Aorta (tissue), 5 donors: Measurements from ENCODE around the gene AQP12B. TPM values are rescaled to one million over a fixed set of nuclear protein-coding genes. Genes with fewer than 3 reads are reported as not detected.
"Not testable (repeated sequence)": the region's sequence is repeated elsewhere in the genome, so short reads cannot be mapped to it uniquely, and the experiment has no call there.

Source experiments
- ATAC-seq: fragments of 200-7000 bp; cut with Tn5 transposase; one replicate; pipeline ENCODE4 v1.9.1; 2022; ENCODE audit warnings: moderate library complexity; ENCODE audit not compliant: low FRiP score
- DNase-seq, 2 donors: peaks; one replicate each; pipeline ENCODE4 v3.0.0-alpha.2; 2020
- H3K27ac ChIP-seq, 2 donors: one replicate each; pipeline ENCODE4 v1.5.1; 2013; ENCODE audit warnings: low read length in 2 of 2, mild to moderate bottlenecking in 2 of 2, moderate library complexity in 2 of 2, control low read depth in 1 of 2, inconsistent platforms in 1 of 2, low read depth in 1 of 2
- H3K27me3 ChIP-seq, 2 donors: one replicate each; pipeline ENCODE4 v1.6.1; 2013; ENCODE audit warnings: control low read depth in 1 of 2, low read length in 1 of 2, mild to moderate bottlenecking in 1 of 2, moderate library complexity in 1 of 2; ENCODE audit not compliant: insufficient read depth in 2 of 2, control insufficient read depth in 1 of 2
- H3K36me3 ChIP-seq, 2 donors: one replicate each; pipeline ENCODE4 v1.6.1; 2013; ENCODE audit warnings: control low read depth in 1 of 2, low read length in 1 of 2, mild to moderate bottlenecking in 1 of 2; ENCODE audit not compliant: insufficient read depth in 2 of 2, control insufficient read depth in 1 of 2
- H3K4me1 ChIP-seq, 2 donors: one replicate each; pipeline ENCODE4 v1.6.1; 2013; ENCODE audit warnings: low read length in 2 of 2, control low read depth in 1 of 2, mild to moderate bottlenecking in 1 of 2, moderate library complexity in 1 of 2; ENCODE audit not compliant: insufficient read depth in 2 of 2, control insufficient read depth in 1 of 2
- H3K4me3 ChIP-seq, 2 donors: one replicate each; pipeline ENCODE4 v1.5.1; 2013; ENCODE audit warnings: low read length in 2 of 2, control low read depth in 1 of 2, mild to moderate bottlenecking in 1 of 2
- H3K9me3 ChIP-seq: one replicate; pipeline ENCODE4 v1.6.1; 2013; ENCODE audit warnings: mild to moderate bottlenecking, low read length; ENCODE audit not compliant: control insufficient read depth
- WGBS, 2 donors: extraction: QIAGEN DNeasy Blood & Tissue Kit; methylation state at CpG; one replicate each; pipeline ENCODE4 v1.1.7; 2013; 5-methylcytosine and 5-hydroxymethylcytosine counted together
- intact Hi-C, 2 donors: fragments of 100-400 bp; cut with DNase I; formaldehyde crosslinking; loops; one replicate each; pipeline versions ENCODE4 v1.14.2 to v1.15.0; 2022
- polyA plus RNA-seq, 2 donors: library from polyadenylated mRNA; stranded (reverse); fragments of 200-250 nt; gene quantifications; one replicate each; pipeline ENCODE4 v1.2.3, GENCODE V29; 2013
- total RNA-seq, 2 donors: library from RNA; stranded (reverse); fragmentation: NEBNext Ultra II Directional; extraction: Animal tissue kit (Norgen Biotek cat#: 25700); gene quantifications; one replicate each; pipeline ENCODE4 v1.2.1, GENCODE V29; 2021
- donor health status: healthy with polysubstance abuse.
- donor health status: Bipolar disorder and iron deficiency.
- donor health status: DM: no; HTN: no; CAD: no.
- donor health status: DM: no; HTN: no; CAD: no.
- donor health status: DM: yes; HTN: yes; CAD: no.

The AQP12B gene
- total and polyA plus RNA-seq, 4 donors: 0.38 TPM; not detected in 3

GRCh38 chr2:240699835-240700234 is 17.1 kb upstream of the AQP12B start:
- WGBS, 2 donors: 19 to 23% methylated on average over 8 of the region's 8 CpGs
- not testable (repeated sequence) for H3K27ac ChIP-seq, H3K36me3 ChIP-seq, ATAC-seq, H3K27me3 ChIP-seq, H3K4me1 ChIP-seq, H3K9me3 ChIP-seq, H3K4me3 ChIP-seq
- intact Hi-C loops: loop anchor here (10.0 kb wide), 1 partner anchor 185 kb away; no protein-coding TSS in a partner anchor
- peak in 1 of 2 donors; percentile 31 for DNase-seq

- H3K27me3 ChIP-seq, H3K27ac ChIP-seq, intact Hi-C loops, H3K4me1 ChIP-seq, H3K9me3 ChIP-seq, H3K4me3 ChIP-seq, ATAC-seq, H3K36me3 ChIP-seq: not testable (repeated sequence)
- WGBS, 2 donors: 62 to 70% methylated on average over 3 to 8 of the region's 33 CpGs
- DNase-seq: peak in 1 of 2 donors; percentile 60
Observed at GRCh38 chr2:240698852-240699561, 16.3 kb upstream of the AQP12B start.

- H3K4me1 ChIP-seq, H3K27me3 ChIP-seq, DNase-seq, H3K27ac ChIP-seq, H3K9me3 ChIP-seq, H3K4me3 ChIP-seq, H3K36me3 ChIP-seq, ATAC-seq, intact Hi-C loops: not testable (repeated sequence)
- 89% methylated on average over 5 of the region's 13 CpGs; no CpG with 5 or more reads in 1 of the 2 donors for WGBS, 2 donors
Observed at GRCh38 chr2:240696469-240696868, 13.8 kb upstream of the AQP12B start.

GRCh38 chr2:240695593-240695992 is 12.9 kb upstream of the AQP12B start:
- H3K27me3 ChIP-seq, ATAC-seq, intact Hi-C loops, H3K4me3 ChIP-seq, DNase-seq, H3K36me3 ChIP-seq, H3K9me3 ChIP-seq, H3K4me1 ChIP-seq, H3K27ac ChIP-seq: not testable (repeated sequence)
- no CpG with 5 or more reads among the region's 19 CpGs for WGBS, 2 donors

- intact Hi-C loops, H3K36me3 ChIP-seq, H3K27ac ChIP-seq, DNase-seq, H3K4me3 ChIP-seq, H3K4me1 ChIP-seq, H3K9me3 ChIP-seq, ATAC-seq, H3K27me3 ChIP-seq: not testable (repeated sequence)
- WGBS, 2 donors: 86% methylated on average over 2 of the region's 12 CpGs; no CpG with 5 or more reads in 1 of the 2 donors
Observed at GRCh38 chr2:240694304-240694703, 11.6 kb upstream of the AQP12B start.

GRCh38 chr2:240692583-240693561 is 10.2 kb upstream of the AQP12B start:
- 76 to 88% methylated on average over 9 to 18 of the region's 34 CpGs for WGBS, 2 donors
- DNase-seq, intact Hi-C loops, H3K9me3 ChIP-seq, H3K27ac ChIP-seq, ATAC-seq, H3K4me3 ChIP-seq, H3K27me3 ChIP-seq, H3K36me3 ChIP-seq, H3K4me1 ChIP-seq: not testable (repeated sequence)

- H3K9me3 ChIP-seq, H3K27ac ChIP-seq, intact Hi-C loops, H3K36me3 ChIP-seq, ATAC-seq, H3K4me1 ChIP-seq, H3K27me3 ChIP-seq, H3K4me3 ChIP-seq: not testable (repeated sequence)
- DNase-seq: peak in 1 of 2 donors; percentile 37
- WGBS, 2 donors: 90 to 92% methylated on average over 15 to 34 of the region's 37 CpGs
Observed at GRCh38 chr2:240691631-240692420, 9.1 kb upstream of the AQP12B start, which contains the start of gene AQP12A. TSS of gene AQP12A (plus strand) at chr2:240691866. CDS start at chr2:240691914, 48 bp downstream.

GRCh38 chr2:240691075-240691427 is 8.4 kb upstream of the AQP12B start:
- H3K9me3 ChIP-seq, intact Hi-C loops, H3K27ac ChIP-seq, ATAC-seq, DNase-seq, H3K27me3 ChIP-seq, H3K4me3 ChIP-seq, H3K36me3 ChIP-seq, H3K4me1 ChIP-seq: not testable (repeated sequence)
- 50 to 57% methylated on average over 1 of the region's 2 CpGs for WGBS, 2 donors
